Keratinocyte (primary cell): ENCODE measurements around the gene KDM2A. TPM values are rescaled to one million over a fixed set of nuclear protein-coding genes. Genes with fewer than 3 reads are reported as not detected.

Experiments used
- DNase-seq: peaks from one replicate; pipeline ENCODE4 v3.0.0-alpha.2; 2011; ENCODE audit warnings: low read depth, missing footprints, low spot score
- FAIRE-seq: peaks from 2 replicates; lab custom pipeline; 2011; peaks lifted over from hg19 to GRCh38; lab: Jason Lieb, UNC
- H2AFZ ChIP-seq: 2 replicates; pipeline ENCODE4 v1.6.0; 2012; ENCODE audit warnings: low read length, control low read depth, inconsistent platforms; ENCODE audit not compliant: control insufficient read depth
- H3K27ac ChIP-seq: 2 replicates; pipeline ENCODE4 v1.5.1; 2011; ENCODE audit warnings: low read length; ENCODE audit not compliant: control insufficient read depth, insufficient read depth
- H3K27me3 ChIP-seq: 3 replicates; pipeline ENCODE4 v1.6.0; 2011; ENCODE audit warnings: low read length; ENCODE audit not compliant: control insufficient read depth, insufficient read depth; ENCODE audit errors: extremely low read depth
- H3K36me3 ChIP-seq, 2 experiments: 2 replicates in 1 of 2; 3 replicates in 1 of 2; pipeline ENCODE4 v1.5.1; 2011; ENCODE audit warnings: low read length in 2 of 2, mild to moderate bottlenecking in 1 of 2; ENCODE audit not compliant: control insufficient read depth in 2 of 2, insufficient read depth in 2 of 2; ENCODE audit errors: extremely low read depth in 1 of 2
- H3K4me1 ChIP-seq: 3 replicates; pipeline ENCODE4 v1.5.1; 2011; ENCODE audit warnings: low read length; ENCODE audit not compliant: control insufficient read depth, insufficient read depth; ENCODE audit errors: extremely low read depth
- H3K4me2 ChIP-seq: 3 replicates; pipeline ENCODE4 v1.6.0; 2011; ENCODE audit warnings: low read depth, low read length; ENCODE audit not compliant: control insufficient read depth, insufficient read depth; ENCODE audit errors: extremely low read depth
- H3K4me3 ChIP-seq, 3 experiments: fragments of 200-600 bp in 1 of 3; sonication (generic) in 1 of 3; 2 replicates in 2 of 3; 3 replicates in 1 of 3; pipeline ENCODE4 v1.5.1; 2011 to 2016; ENCODE audit warnings: low read length in 3 of 3, mild to moderate bottlenecking in 3 of 3, control low read depth in 2 of 3, inconsistent platforms in 1 of 3, low read depth in 1 of 3, mixed read lengths in 1 of 3, mixed run types in 1 of 3, moderate library complexity in 1 of 3; ENCODE audit not compliant: control insufficient read depth in 2 of 3, insufficient read depth in 2 of 3; ENCODE audit errors: extremely low read depth in 1 of 3
- H3K79me2 ChIP-seq: 2 replicates; pipeline ENCODE4 v1.6.0; 2012; ENCODE audit warnings: low read length; ENCODE audit not compliant: control insufficient read depth, insufficient read depth
- H3K9ac ChIP-seq: 3 replicates; pipeline ENCODE4 v1.6.0; 2011; ENCODE audit warnings: low read length; ENCODE audit not compliant: control insufficient read depth, insufficient read depth; ENCODE audit errors: extremely low read depth
- H3K9me1 ChIP-seq: 3 replicates; pipeline ENCODE4 v1.6.0; 2011; ENCODE audit warnings: low read length; ENCODE audit not compliant: control insufficient read depth, insufficient read depth; ENCODE audit errors: extremely low read depth
- H3K9me3 ChIP-seq: 2 replicates; pipeline ENCODE4 v1.5.1; 2012; ENCODE audit warnings: low read depth, low read length; ENCODE audit not compliant: control insufficient read depth
- H4K20me1 ChIP-seq: 3 replicates; pipeline ENCODE4 v1.6.0; 2011; ENCODE audit warnings: low read length; ENCODE audit not compliant: control insufficient read depth, insufficient read depth; ENCODE audit errors: extremely low read depth
- EZH2 ChIP-seq: IDR thresholded peaks from one replicate; pipeline ENCODE4 v1.6.1; 2012; ENCODE audit warnings: inconsistent platforms, mild to moderate bottlenecking, low read length, moderate library complexity
- dilution Hi-C: fragments of 300-500 bp; cut with MboI; formaldehyde crosslinking; loops from one replicate; pipeline ENCODE4 v1.7.0; 2020; ENCODE audit warnings: low sequenced_read_pairs; ENCODE audit not compliant: extremely low pct_ligation_motif_present
- polyA plus RNA-seq, 5 experiments: library from polyadenylated mRNA; depleted of rRNA in 3 of 5; stranded (reverse) in 3 of 5; stranded (forward) in 1 of 5; unstranded in 1 of 5; fragments of >200 nt; gene quantifications; 1 replicate in 1 of 5; 2 replicates in 3 of 5; 3 replicates in 1 of 5; pipeline versions ENCODE4 v1.2.1 to v1.2.3, GENCODE V29; 2011 to 2012; ENCODE audit warnings: missing spikeins in 2 of 5, low read depth in 1 of 5, low replicate concordance in 1 of 5
- TF ChIP-seq, protein P1 (sequence below), 3 experiments: IDR thresholded peaks in 1 of 3; conservative IDR thresholded peaks in 1 of 3; optimal IDR thresholded peaks in 1 of 3; 2 replicates in 2 of 3; 3 replicates in 1 of 3; pipeline versions ENCODE3 to v1.5.1; 2011; ENCODE audit warnings: low read length in 3 of 3, mild to moderate bottlenecking in 3 of 3, moderate library complexity in 2 of 3, control low read depth in 1 of 3, inconsistent platforms in 1 of 3; ENCODE audit not compliant: insufficient read depth in 2 of 3; ENCODE audit errors: extremely low read depth in 1 of 3

KDM2A gene
- polyA plus RNA-seq, 1 donor (not counting 4 experiments of a cell fraction or from before 2014, with no cell fraction given): 29.9 TPM

DNA sequence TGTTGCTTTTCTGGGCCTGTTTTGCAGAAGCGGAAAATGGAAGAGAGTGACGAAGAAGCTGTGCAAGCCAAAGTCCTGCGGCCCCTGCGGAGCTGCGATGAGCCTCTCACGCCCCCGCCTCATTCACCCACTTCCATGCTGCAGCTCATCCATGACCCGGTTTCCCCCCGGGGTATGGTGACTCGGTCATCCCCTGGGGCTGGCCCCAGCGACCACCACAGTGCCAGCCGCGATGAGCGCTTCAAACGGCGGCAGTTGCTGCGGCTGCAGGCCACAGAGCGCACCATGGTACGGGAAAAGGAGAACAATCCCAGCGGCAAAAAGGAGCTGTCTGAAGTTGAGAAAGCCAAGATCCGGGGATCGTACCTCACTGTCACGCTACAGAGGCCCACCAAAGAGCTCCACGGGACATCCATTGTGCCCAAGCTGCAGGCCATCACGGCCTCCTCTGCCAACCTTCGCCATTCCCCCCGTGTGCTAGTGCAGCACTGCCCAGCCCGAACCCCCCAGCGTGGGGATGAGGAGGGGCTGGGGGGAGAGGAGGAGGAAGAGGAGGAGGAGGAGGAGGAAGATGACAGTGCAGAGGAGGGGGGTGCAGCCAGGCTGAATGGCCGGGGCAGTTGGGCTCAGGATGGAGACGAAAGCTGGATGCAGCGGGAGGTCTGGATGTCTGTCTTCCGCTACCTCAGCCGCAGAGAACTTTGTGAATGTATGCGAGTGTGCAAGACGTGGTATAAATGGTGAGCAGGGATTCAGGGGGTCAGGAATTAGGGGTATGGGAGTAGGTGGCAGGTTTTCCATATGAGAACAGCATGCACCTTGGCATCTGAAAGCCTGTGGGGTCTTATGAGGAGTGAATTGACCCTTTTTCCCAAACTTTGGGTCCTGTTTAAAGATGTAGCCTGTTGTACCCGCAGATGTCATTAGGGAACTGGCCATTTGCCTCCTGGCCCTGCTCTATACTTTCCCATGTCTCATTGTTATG is 131.3 kb downstream of the KDM2A start:
- dilution Hi-C loops: no loop called here
- H3K79me2 ChIP-seq: peaks cover 6% of the 10 kb centered on the region
- no peak for TF ChIP-seq EZH2
- TF ChIP-seq, protein P1, sequence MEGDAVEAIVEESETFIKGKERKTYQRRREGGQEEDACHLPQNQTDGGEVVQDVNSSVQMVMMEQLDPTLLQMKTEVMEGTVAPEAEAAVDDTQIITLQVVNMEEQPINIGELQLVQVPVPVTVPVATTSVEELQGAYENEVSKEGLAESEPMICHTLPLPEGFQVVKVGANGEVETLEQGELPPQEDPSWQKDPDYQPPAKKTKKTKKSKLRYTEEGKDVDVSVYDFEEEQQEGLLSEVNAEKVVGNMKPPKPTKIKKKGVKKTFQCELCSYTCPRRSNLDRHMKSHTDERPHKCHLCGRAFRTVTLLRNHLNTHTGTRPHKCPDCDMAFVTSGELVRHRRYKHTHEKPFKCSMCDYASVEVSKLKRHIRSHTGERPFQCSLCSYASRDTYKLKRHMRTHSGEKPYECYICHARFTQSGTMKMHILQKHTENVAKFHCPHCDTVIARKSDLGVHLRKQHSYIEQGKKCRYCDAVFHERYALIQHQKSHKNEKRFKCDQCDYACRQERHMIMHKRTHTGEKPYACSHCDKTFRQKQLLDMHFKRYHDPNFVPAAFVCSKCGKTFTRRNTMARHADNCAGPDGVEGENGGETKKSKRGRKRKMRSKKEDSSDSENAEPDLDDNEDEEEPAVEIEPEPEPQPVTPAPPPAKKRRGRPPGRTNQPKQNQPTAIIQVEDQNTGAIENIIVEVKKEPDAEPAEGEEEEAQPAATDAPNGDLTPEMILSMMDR (optimal IDR thresholded peaks at IDR 0.05 in 1 of 3, IDR thresholded peaks at IDR 0.05 in 1 of 3, conservative IDR thresholded peaks at IDR 0.05 in 1 of 3; ENCODE audit: extremely low read depth in 1 of 3, insufficient read depth in 2 of 3, low read length in 3 of 3): no peak
- no peaks in the 10 kb centered on the region for H3K9me3 ChIP-seq
- H3K36me3 ChIP-seq: peaks cover 46 to 87% of the 10 kb centered on the region in 2 experiments
- DNase-seq (no peak), FAIRE-seq (no peak)
- no peaks in the 10 kb centered on the region for H3K27me3 ChIP-seq
- no peak overlapping the region for H3K4me2 ChIP-seq
- H3K9me1 ChIP-seq: peaks cover 2% of the 10 kb centered on the region
- peaks cover 44% of the 10 kb centered on the region for H3K4me1 ChIP-seq
- H3K4me3 ChIP-seq: no peak overlapping the region
- H2AFZ ChIP-seq: no peak overlapping the region
- H4K20me1 ChIP-seq: peaks cover 3% of the 10 kb centered on the region
- no peak overlapping the region for H3K9ac ChIP-seq
- no peak overlapping the region for H3K27ac ChIP-seq

DNA sequence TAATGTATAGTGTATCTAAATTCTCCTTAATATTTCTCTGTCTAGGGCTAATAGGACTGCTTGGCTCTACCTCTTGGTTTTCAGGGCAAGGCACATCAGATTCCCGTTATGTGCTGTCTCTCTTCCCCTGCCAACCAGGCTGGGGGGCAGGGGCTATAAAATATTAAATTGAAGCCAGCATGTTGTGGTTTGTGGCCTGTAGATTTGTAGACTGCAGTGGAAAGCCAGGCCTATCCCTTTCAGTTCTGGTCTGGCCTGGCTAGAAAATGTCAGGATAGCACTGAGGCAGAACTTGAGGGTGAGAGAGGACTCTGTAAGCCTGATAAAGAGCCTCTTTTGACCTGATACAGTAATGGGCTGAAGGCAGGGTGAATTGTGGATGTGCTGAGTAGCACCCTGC is 132.8 kb downstream of the KDM2A start:
- H3K9ac ChIP-seq: no peak overlapping the region
- H3K27ac ChIP-seq: no peak overlapping the region
- H3K36me3 ChIP-seq: peaks cover 49 to 85% of the 10 kb centered on the region in 2 experiments
- peaks cover 3% of the 10 kb centered on the region for H4K20me1 ChIP-seq
- peaks cover 2% of the 10 kb centered on the region for H3K9me1 ChIP-seq
- dilution Hi-C loops: no loop called here
- no peaks in the 10 kb centered on the region for H3K27me3 ChIP-seq
- H3K9me3 ChIP-seq: no peaks in the 10 kb centered on the region
- TF ChIP-seq, protein P1 (optimal IDR thresholded peaks at IDR 0.05 in 1 of 3, IDR thresholded peaks at IDR 0.05 in 1 of 3, conservative IDR thresholded peaks at IDR 0.05 in 1 of 3; ENCODE audit: extremely low read depth in 1 of 3, insufficient read depth in 2 of 3, low read length in 3 of 3): no peak
- TF ChIP-seq EZH2: no peak
- no peak for DNase-seq
- no peak overlapping the region for H3K4me3 ChIP-seq
- no peak overlapping the region for H2AFZ ChIP-seq
- peaks cover 44% of the 10 kb centered on the region for H3K4me1 ChIP-seq
- no peak overlapping the region for H3K4me2 ChIP-seq
- FAIRE-seq: no peak
- H3K79me2 ChIP-seq: peaks cover 6% of the 10 kb centered on the region
